Rectal smooth muscle tissue (tissue), 1 donor: ENCODE measurements around the gene RAB19.
"Not testable (repeated sequence)": the region's sequence is repeated elsewhere in the genome, so short reads cannot be mapped to it uniquely, and the experiment has no call there.

Experiments used
- H3K27ac ChIP-seq: one replicate; pipeline ENCODE4 v1.7.0; 2013; ENCODE audit warnings: low read depth, low read length, inconsistent platforms
- H3K27me3 ChIP-seq: one replicate; pipeline ENCODE4 v1.7.0; 2013; ENCODE audit warnings: low read length; ENCODE audit not compliant: control insufficient read depth, insufficient read depth
- H3K36me3 ChIP-seq: one replicate; pipeline ENCODE4 v1.7.0; 2013; ENCODE audit warnings: low read length; ENCODE audit not compliant: control insufficient read depth, insufficient read depth
- H3K4me1 ChIP-seq: one replicate; pipeline ENCODE4 v1.7.0; 2013; ENCODE audit warnings: low read length; ENCODE audit not compliant: control insufficient read depth, insufficient read depth
- H3K4me3 ChIP-seq: one replicate; pipeline ENCODE4 v1.7.0; 2013; ENCODE audit warnings: low read length
- H3K9ac ChIP-seq: one replicate; pipeline ENCODE4 v1.7.0; 2013; ENCODE audit warnings: low read length

RAB19 gene

DNA sequence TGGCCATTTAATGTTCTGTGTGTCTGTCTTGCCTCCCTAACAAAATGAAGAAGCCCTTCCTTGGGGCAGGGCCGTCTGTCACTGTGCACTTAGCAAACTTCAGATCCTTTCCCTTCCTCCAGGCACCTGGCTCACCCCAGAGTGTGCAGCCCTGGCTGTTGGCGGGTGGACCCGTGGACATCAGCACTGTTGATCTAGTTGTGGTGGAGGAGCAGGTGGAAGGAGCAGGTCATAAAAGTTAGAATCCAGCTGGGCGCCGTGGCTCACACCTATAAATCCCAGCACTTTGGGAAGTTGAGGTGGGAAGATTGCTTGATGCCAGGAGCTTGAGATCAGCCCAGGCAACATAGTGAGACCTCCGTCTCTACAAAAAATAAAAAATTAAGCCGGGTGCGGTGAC, 12.7 kb downstream of the RAB19 start:
- Histone ChIP-seq H3K9ac (no peak overlapping the region), H3K4me3 (no peak overlapping the region), H3K27ac (no peak overlapping the region), H3K4me1 (no peaks in the 10 kb centered on the region), H3K36me3 (no peaks in the 10 kb centered on the region), H3K27me3 (no peaks in the 10 kb centered on the region)

- Histone ChIP-seq H3K9ac (no peak overlapping the region), H3K27ac (no peak overlapping the region), H3K4me3 (no peak overlapping the region), H3K4me1 (no peaks in the 10 kb centered on the region), H3K27me3 (no peaks in the 10 kb centered on the region), H3K36me3 (no peaks in the 10 kb centered on the region)
These were observed 13.7 kb downstream of the RAB19 start for GRCh38 chr7:140417456-140418155.

DNA sequence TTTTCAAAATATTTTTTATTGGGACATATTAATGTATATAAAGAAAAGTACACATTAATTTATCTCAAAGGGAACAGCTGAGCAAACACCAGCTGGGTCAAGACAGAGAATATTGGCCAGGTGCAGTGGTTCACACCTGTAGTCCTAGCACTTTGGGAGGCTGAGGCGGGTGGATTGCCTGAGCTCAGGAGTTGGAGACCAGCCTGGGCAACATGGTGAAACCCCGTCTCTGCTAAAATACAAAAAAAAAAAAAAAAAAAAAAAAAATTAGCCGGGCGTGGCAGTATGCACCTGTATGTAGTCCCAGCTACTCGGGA, 14.3 kb downstream of the RAB19 start:
- not testable (repeated sequence) for H3K4me3 ChIP-seq, H3K27ac ChIP-seq, H3K9ac ChIP-seq, H3K4me1 ChIP-seq, H3K27me3 ChIP-seq, H3K36me3 ChIP-seq

GRCh38 chr7:140418653-140419052, 14.8 kb downstream of the RAB19 start:
- Histone ChIP-seq H3K27me3 (no peaks in the 10 kb centered on the region), H3K4me3 (no peak overlapping the region), H3K36me3 (no peaks in the 10 kb centered on the region), H3K4me1 (no peaks in the 10 kb centered on the region), H3K9ac (no peak overlapping the region), H3K27ac (no peak overlapping the region)

DNA sequence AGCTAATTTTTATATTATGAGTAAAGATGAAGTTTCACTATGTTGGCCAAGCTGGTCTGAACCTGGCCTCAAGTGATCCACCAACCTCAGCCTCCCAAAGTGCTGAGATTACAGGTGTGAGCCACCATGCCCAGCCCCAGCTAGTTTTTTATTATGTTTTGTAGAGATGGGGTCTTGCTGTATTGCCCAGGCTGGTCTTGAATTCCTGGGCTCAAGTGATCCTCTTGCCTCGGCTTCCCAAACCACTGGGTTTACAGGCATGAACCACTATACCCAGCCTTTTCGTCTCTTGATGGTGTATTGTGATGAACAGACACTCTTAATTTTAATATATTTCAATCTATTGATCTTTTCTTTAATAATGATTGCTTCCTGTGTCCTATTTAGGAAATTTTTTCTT, 17.7 kb downstream of the RAB19 start:
- no peak overlapping the region for H3K9ac ChIP-seq
- no peak overlapping the region for H3K27ac ChIP-seq
- H3K4me1 ChIP-seq = no peaks in the 10 kb centered on the region
- H3K27me3 ChIP-seq = no peaks in the 10 kb centered on the region
- no peaks in the 10 kb centered on the region for H3K36me3 ChIP-seq
- H3K4me3 ChIP-seq = no peak overlapping the region

DNA sequence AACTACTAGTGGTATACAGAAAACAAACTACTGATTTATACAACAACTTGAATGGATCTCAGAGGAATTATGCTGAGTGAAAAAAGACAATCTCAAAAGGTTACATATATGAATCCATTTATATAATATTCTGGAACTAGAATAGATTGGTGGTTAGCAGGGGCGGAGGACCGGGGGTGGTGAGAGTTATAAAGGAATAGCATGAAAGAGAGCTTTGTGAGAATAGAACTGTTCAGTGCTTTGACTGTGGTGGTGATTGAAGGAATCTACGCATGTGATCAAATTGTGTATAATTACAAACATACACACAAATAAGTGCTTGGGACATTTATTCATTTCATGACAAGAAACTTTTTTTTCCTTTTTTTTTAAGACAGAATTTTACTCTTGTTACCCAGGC, 19.6 kb downstream of the RAB19 start:
- H3K4me3 ChIP-seq = no peak overlapping the region
- no peaks in the 10 kb centered on the region for H3K4me1 ChIP-seq
- no peak overlapping the region for H3K27ac ChIP-seq
- no peaks in the 10 kb centered on the region for H3K27me3 ChIP-seq
- H3K36me3 ChIP-seq = no peaks in the 10 kb centered on the region
- H3K9ac ChIP-seq = no peak overlapping the region

- Histone ChIP-seq H3K36me3 (no peaks in the 10 kb centered on the region), H3K27me3 (no peaks in the 10 kb centered on the region), H3K9ac (no peak overlapping the region), H3K4me3 (no peak overlapping the region), H3K4me1 (no peaks in the 10 kb centered on the region), H3K27ac (no peak overlapping the region)
These were observed 21.9 kb downstream of the RAB19 start for GRCh38 chr7:140425718-140426117.

GRCh38 chr7:140426130-140426529, 22.3 kb downstream of the RAB19 start:
- Histone ChIP-seq H3K9ac (no peak overlapping the region), H3K27ac (no peak overlapping the region), H3K4me3 (no peak overlapping the region), H3K27me3 (no peaks in the 10 kb centered on the region), H3K36me3 (no peaks in the 10 kb centered on the region), H3K4me1 (no peaks in the 10 kb centered on the region)

DNA sequence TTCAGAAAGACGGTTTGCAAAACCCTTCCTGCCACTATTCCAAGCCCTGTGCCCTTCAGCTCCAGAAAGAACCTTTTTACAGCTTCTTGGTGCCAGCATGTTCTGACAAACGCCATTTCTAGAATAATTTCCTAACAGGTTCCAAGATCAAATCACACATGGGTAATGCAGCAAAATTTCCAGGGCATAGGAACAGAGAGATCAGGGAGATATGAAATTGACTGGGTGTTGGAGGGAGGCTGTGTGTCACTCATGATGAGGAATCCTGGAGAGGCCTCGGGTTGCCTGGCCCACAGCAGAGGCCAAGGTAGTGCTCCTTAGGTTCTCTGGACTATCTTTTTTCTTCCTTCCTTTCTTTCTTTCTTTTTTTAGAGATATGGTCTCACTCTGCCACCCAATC, 29.5 kb downstream of the RAB19 start:
- no peak overlapping the region for H3K9ac ChIP-seq

DNA sequence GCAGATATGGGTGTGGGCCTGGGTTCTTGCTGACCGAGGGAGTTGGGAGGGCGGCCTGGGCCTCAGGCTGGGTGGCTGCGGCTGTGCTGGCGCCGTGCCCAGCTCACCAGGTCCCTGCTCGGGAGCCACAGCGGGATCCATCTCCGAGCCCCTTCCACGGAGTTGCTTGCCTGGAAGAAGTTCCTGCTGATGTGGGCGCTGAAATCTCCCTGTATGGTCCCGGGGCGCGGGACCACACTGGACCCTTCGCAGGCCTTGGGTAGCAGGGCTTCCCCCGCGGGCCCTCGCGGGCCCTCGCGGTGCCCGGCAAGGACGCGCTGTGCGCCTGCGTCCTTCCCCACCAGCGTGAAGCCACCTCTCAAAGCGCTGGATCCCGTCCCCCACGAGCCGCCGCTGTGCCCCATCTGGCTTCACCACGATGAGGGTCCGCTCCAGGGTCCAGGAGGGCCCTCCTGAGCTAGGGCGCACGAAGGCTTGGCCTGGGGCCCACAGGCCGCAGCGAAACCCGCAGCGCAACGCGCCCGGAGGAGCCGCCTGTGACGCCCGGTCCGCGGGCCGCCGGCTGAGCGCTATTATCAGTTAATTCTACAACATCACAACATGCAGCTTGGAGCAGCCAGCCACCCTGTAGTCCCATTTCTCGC, 31.5 kb downstream of the RAB19 start:
- no peaks in the 10 kb centered on the region for H3K27me3 ChIP-seq
- H3K36me3 ChIP-seq = no peaks in the 10 kb centered on the region
- no peak overlapping the region for H3K27ac ChIP-seq
- H3K4me1 ChIP-seq = no peaks in the 10 kb centered on the region
- no peak overlapping the region for H3K4me3 ChIP-seq
- H3K9ac ChIP-seq = no peak overlapping the region

More for the DNA sequence above, 29.5 kb downstream of the RAB19 start:
- H3K4me3 ChIP-seq = no peak overlapping the region
- H3K27ac ChIP-seq = no peak overlapping the region
- no peaks in the 10 kb centered on the region for H3K36me3 ChIP-seq
- no peaks in the 10 kb centered on the region for H3K4me1 ChIP-seq
- no peaks in the 10 kb centered on the region for H3K27me3 ChIP-seq

DNA sequence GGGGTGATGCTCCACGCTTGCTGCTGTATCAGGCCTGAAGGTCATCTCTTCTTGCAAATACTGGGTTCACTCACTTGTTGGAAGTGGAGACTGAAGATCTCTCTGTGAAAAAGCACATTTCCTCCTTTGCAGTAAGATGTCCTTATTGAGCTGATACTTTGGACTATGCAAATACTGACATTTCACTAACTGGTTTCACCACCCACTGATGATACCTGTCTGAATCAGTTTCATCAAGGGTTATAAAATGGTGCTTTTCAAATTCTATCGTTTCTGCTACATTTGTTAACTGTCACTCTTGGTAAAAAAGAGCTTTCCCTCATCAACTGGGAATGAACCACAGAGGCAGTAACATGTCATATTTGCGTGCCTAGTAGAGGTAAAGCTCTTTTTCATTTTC, 35.5 kb downstream of the RAB19 start:
- Histone ChIP-seq H3K27me3 (no peaks in the 10 kb centered on the region), H3K27ac (no peak overlapping the region)

GRCh38 chr7:140440593-140440992, 36.7 kb downstream of the RAB19 start:
- Histone ChIP-seq H3K9ac (no peak overlapping the region), H3K27me3 (no peaks in the 10 kb centered on the region), H3K27ac (no peak overlapping the region), H3K4me1 (no peaks in the 10 kb centered on the region), H3K4me3 (no peak overlapping the region), H3K36me3 (no peaks in the 10 kb centered on the region)

More for the DNA sequence above, 35.5 kb downstream of the RAB19 start:
- Histone ChIP-seq H3K4me1 (no peaks in the 10 kb centered on the region), H3K4me3 (no peak overlapping the region), H3K9ac (no peak overlapping the region), H3K36me3 (no peaks in the 10 kb centered on the region)

DNA sequence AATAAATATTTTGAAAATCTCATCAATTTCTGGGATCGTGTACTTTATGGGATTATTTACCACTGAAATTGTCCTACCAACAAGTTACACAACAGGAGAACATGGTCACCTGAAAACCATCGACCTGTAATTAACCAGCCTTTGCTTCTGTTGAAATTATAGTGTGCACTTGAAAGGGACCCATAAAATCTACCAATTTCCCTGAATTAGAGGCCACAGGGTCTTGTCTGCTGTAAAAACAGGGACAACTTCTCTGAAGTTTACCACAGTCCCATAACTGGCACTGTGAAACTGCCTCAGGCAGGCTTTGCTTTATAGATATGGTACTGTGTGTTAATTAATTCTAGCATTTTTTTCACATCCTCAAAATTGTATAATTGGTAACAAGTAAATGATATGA, 37.7 kb downstream of the RAB19 start:
- H3K4me3 ChIP-seq = no peak overlapping the region
- no peaks in the 10 kb centered on the region for H3K27me3 ChIP-seq
- no peaks in the 10 kb centered on the region for H3K36me3 ChIP-seq
- no peaks in the 10 kb centered on the region for H3K4me1 ChIP-seq
- no peak overlapping the region for H3K9ac ChIP-seq
- no peak overlapping the region for H3K27ac ChIP-seq
